D721Med (cell line): ENCODE measurements around the gene CCND3.

Experiments
- DNase-seq: peaks from one replicate; pipeline ENCODE4 v3.0.0; 2011; ENCODE audit warnings: low spot score; ENCODE audit not compliant: insufficient read length
- FAIRE-seq: peaks from 2 replicates; lab custom pipeline; 2011; peaks lifted over from hg19 to GRCh38; lab: Jason Lieb, UNC
- TF ChIP-seq, protein P1 (sequence below): IDR thresholded peaks from 2 replicates; pipeline ENCODE4 v1.5.1; 2012; ENCODE audit warnings: mild to moderate bottlenecking, control low read depth; ENCODE audit not compliant: insufficient read depth; ENCODE audit errors: missing control alignments

Gene CCND3

GRCh38 chr6:41935193-41935574 lies 6.4 kb downstream of the CCND3 start:
- DNase-seq (no peak), FAIRE-seq (no peak)
- TF ChIP-seq, protein P1, sequence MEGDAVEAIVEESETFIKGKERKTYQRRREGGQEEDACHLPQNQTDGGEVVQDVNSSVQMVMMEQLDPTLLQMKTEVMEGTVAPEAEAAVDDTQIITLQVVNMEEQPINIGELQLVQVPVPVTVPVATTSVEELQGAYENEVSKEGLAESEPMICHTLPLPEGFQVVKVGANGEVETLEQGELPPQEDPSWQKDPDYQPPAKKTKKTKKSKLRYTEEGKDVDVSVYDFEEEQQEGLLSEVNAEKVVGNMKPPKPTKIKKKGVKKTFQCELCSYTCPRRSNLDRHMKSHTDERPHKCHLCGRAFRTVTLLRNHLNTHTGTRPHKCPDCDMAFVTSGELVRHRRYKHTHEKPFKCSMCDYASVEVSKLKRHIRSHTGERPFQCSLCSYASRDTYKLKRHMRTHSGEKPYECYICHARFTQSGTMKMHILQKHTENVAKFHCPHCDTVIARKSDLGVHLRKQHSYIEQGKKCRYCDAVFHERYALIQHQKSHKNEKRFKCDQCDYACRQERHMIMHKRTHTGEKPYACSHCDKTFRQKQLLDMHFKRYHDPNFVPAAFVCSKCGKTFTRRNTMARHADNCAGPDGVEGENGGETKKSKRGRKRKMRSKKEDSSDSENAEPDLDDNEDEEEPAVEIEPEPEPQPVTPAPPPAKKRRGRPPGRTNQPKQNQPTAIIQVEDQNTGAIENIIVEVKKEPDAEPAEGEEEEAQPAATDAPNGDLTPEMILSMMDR = no peak

- TF ChIP-seq, protein P1 = no peak
- FAIRE-seq = no peak
- no peak for DNase-seq
Observed at GRCh38 chr6:41934278-41935192, 7.1 kb downstream of the CCND3 start.

GRCh38 chr6:41932378-41932777 lies 9.2 kb downstream of the CCND3 start:
- DNase-seq = no peak
- TF ChIP-seq, protein P1 = no peak
- no peak for FAIRE-seq

GRCh38 chr6:41931792-41932191 lies 9.8 kb downstream of the CCND3 start:
- no peak for DNase-seq
- FAIRE-seq = no peak
- TF ChIP-seq, protein P1 = no peak

DNA sequence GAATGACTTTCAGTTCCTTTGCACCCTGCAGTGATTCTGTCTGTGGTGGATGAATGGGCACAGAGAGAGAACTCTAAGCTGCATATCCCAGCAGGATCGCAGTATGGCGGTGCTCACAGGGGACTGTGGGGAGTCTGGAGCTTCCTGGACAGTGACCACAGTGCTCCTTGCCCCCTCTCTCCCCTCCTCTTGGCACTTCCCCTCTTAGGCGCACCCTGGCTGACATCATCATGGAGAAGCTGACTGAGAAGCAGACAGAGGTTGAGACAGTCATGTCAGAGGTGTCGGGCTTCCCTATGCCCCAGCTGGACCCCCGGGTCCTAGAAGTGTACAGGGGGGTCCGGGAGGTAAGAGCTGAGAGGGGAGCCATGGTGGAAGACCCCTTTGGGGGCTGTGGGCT lies 11.7 kb downstream of the CCND3 start:
- FAIRE-seq = no peak
- TF ChIP-seq, protein P1 = no peak
- no peak for DNase-seq

DNA sequence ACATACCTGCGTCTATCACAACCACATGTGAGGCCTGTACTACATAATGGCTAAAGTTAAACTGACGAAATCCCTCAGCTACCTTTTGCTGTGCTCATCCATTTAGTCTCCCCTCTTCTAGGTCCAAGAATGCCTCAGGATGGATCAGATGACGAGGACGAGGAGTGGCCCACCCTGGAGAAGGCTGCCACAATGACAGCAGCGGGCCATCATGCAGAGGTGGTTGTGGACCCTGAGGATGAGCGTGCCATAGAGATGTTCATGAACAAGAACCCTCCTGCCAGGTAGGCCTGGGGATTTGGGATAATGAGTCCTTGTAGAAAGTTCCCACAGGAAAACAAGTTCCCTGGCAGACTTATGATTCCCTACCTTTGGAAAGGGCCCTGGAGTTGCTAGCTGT lies 14.4 kb downstream of the CCND3 start:
- TF ChIP-seq, protein P1 = no peak
- FAIRE-seq (no peak), DNase-seq (no peak)

GRCh38 chr6:41922154-41922553 lies 19.5 kb downstream of the CCND3 start:
- TF ChIP-seq, protein P1 = no peak
- DNase-seq (no peak), FAIRE-seq (no peak)
